Activated T-cell treated with anti-CD3 and anti-CD28 coated beads, Interleukin-2, amount 50 U/mL, for 72 hours (primary cell): Measurements from ENCODE around the gene TROAP. TPM values are rescaled to one million over a fixed set of nuclear protein-coding genes. Genes with fewer than 3 reads are reported as not detected.
"Not testable (repeated sequence)": the region's sequence is repeated elsewhere in the genome, so short reads cannot be mapped to it uniquely, and the experiment has no call there.

ENCODE experiments used
- ATAC-seq, 2 donors: fragments of 150-1000 bp; cut with Tn5 transposase; replicated peaks in 1 of 2; 2 replicates each; pipeline ENCODE4 v1.10.0; 2021; ENCODE audit warnings: moderate library complexity in 2 of 2, mild to moderate bottlenecking in 1 of 2
- DNase-seq, 2 donors: peaks; one replicate each; pipeline ENCODE4 v3.0.0; 2021 to 2022; ENCODE audit warnings: mixed read lengths in 1 of 2
- H3K27ac Mint-ChIP-seq: one replicate; pipeline ENCODE4 v1.8.0; 2022; ENCODE audit warnings: mild to moderate bottlenecking, moderate library complexity, mixed read lengths
- H3K27me3 Mint-ChIP-seq: one replicate; pipeline ENCODE4 v1.8.0; 2022; ENCODE audit warnings: low read depth, mixed read lengths
- H3K36me3 Mint-ChIP-seq, 2 donors: one replicate each; pipeline ENCODE4 v1.8.0; 2022; ENCODE audit warnings: mixed read lengths in 2 of 2, mild to moderate bottlenecking in 1 of 2; ENCODE audit not compliant: insufficient read depth in 2 of 2
- H3K4me1 Mint-ChIP-seq: one replicate; pipeline ENCODE4 v1.8.0; 2022; ENCODE audit warnings: low read depth, mixed read lengths
- H3K4me3 Mint-ChIP-seq, 2 donors: one replicate each; pipeline ENCODE4 v1.8.0; 2022; ENCODE audit warnings: mild to moderate bottlenecking in 2 of 2, mixed read lengths in 2 of 2, moderate library complexity in 2 of 2
- H3K9me3 Mint-ChIP-seq, 2 donors: one replicate each; pipeline ENCODE4 v1.8.0; 2022; ENCODE audit warnings: mixed read lengths in 2 of 2
- total RNA-seq, 2 donors: library from RNA; stranded (reverse); gene quantifications; one replicate each; pipeline ENCODE4 v1.2.3, GENCODE V29; 2022

TROAP gene
- total RNA-seq, 2 donors from 2014 or later: 63.8 to 77.9 TPM

GRCh38 chr12:49297695-49298060 is 25.4 kb upstream of the TROAP start:
- H3K27ac Mint-ChIP-seq: no peak overlapping the region
- H3K4me3 Mint-ChIP-seq: peak overlapping the region; percentile 50 to 60
- ATAC-seq (peak in 1 of 2 donors; percentile 7), DNase-seq (no peak)
- H3K4me1 Mint-ChIP-seq: peaks cover 25% of the 10 kb centered on the region
- no peaks in the 10 kb centered on the region for H3K9me3 Mint-ChIP-seq
- H3K36me3 Mint-ChIP-seq: no peaks in the 10 kb centered on the region
- peaks cover 50% of the 10 kb centered on the region for H3K27me3 Mint-ChIP-seq

GRCh38 chr12:49298160-49298559 is 24.9 kb upstream of the TROAP start:
- no peaks in the 10 kb centered on the region for H3K36me3 Mint-ChIP-seq
- peaks cover 25% of the 10 kb centered on the region for H3K4me1 Mint-ChIP-seq
- ATAC-seq (peak in 1 of 2 donors; percentile 12), DNase-seq (no peak)
- peaks cover 55% of the 10 kb centered on the region for H3K27me3 Mint-ChIP-seq
- peak overlapping the region; percentile 50 to 60 for H3K4me3 Mint-ChIP-seq
- no peaks in the 10 kb centered on the region for H3K9me3 Mint-ChIP-seq
- no peak overlapping the region for H3K27ac Mint-ChIP-seq

- Mint-ChIP-seq H3K9me3 (no peaks in the 10 kb centered on the region), H3K27me3 (peaks cover 48% of the 10 kb centered on the region), H3K4me1 (peaks cover 19% of the 10 kb centered on the region), H3K27ac (no peak overlapping the region), H3K36me3 (no peaks in the 10 kb centered on the region), H3K4me3 (no peak overlapping the region)
- DNase-seq (peak; percentile 40 to 46), ATAC-seq (peak; percentile 46 to 81)
Measured at GRCh38 chr12:49301760-49302159, 21.3 kb upstream of the TROAP start.

GRCh38 chr12:49304161-49304560 is 18.9 kb upstream of the TROAP start:
- Mint-ChIP-seq H3K27me3 (peaks cover 47% of the 10 kb centered on the region), H3K27ac (no peak overlapping the region), H3K36me3 (no peaks in the 10 kb centered on the region), H3K4me1 (peaks cover 8% of the 10 kb centered on the region), H3K4me3 (no peak overlapping the region), H3K9me3 (no peaks in the 10 kb centered on the region)
- ATAC-seq (no peak), DNase-seq (no peak)

- Mint-ChIP-seq H3K36me3 (no peaks in the 10 kb centered on the region), H3K27me3 (peaks cover 60% of the 10 kb centered on the region), H3K9me3 (no peaks in the 10 kb centered on the region), H3K4me3 (no peak overlapping the region), H3K4me1 (peaks cover 8% of the 10 kb centered on the region), H3K27ac (no peak overlapping the region)
- ATAC-seq (no peak), DNase-seq (no peak)
Measured at GRCh38 chr12:49305762-49306510, 17.1 kb upstream of the TROAP start.

DNA sequence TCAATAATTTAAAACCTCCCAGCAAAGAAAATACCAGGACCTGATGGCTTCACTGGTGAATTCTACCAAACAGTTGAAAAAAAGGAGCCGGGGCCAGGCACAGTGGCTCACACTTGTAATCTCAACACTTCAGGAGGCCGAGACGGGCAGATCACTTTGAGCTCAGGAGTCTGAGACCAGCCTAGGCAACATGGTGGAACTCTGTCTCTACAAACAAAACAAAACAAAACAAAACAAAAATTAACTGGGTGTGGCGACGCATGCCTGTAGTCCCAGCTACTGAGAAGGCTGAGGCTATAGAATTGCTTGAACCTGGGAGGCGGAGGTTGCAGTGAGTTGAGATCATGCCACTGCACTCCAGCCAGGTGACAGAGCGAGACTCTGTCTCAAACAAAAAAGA is 13.7 kb upstream of the TROAP start:
- H3K27me3 Mint-ChIP-seq: peaks cover 52% of the 10 kb centered on the region
- DNase-seq (no peak), ATAC-seq (no peak)
- H3K4me1 Mint-ChIP-seq: no peaks in the 10 kb centered on the region
- H3K9me3 Mint-ChIP-seq: no peaks in the 10 kb centered on the region
- H3K36me3 Mint-ChIP-seq: no peaks in the 10 kb centered on the region
- H3K27ac Mint-ChIP-seq: no peak overlapping the region
- no peak overlapping the region for H3K4me3 Mint-ChIP-seq

DNA sequence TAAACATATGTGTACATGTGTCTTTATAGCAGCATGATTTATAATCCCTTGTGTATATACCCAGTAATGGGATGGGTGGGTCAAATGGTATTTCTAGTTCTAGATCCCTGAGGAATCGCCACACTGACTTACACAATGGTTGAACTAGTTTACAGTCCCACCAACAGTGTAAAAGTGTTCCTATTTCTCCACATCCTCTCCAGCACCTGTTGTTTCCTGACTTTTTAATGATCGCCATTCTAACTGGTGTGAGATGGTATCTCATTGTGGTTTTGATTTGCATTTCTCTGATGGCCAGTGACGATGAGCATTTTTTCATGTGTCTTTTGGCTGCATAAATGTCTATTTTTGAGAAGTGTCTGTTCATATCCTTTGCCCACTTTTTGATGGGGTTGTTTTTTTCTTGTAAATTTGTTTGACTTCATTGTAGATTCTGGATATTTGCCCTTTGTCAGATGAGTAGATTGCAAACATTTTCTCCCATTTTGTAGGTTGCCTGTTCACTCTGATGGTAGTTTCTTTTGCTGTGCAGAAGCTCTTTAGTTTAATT is 12.5 kb upstream of the TROAP start:
- not testable (repeated sequence) for H3K9me3 Mint-ChIP-seq, H3K4me3 Mint-ChIP-seq, ATAC-seq, H3K4me1 Mint-ChIP-seq, DNase-seq, H3K27ac Mint-ChIP-seq, H3K36me3 Mint-ChIP-seq
- peaks cover 45% of the 10 kb centered on the region for H3K27me3 Mint-ChIP-seq

DNA sequence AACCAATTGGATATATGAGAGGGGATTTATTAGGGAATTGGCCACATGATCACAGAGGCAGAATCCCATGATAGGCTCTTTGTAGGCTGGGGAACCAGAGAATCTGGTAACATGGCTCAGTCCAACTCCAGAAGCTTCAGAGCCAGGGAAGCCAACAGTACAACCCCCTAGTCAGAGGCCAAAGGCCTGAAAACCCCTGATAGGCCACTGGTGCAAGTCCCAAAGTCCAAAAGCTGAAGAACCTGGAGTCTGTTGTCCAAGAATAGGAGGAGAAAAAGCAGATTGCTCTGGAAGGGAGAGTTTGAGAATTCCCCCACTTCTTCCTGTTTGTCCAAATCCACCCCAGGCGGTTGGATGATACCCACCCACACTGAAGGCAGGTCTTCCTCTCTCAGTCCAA is 8.2 kb upstream of the TROAP start:
- Mint-ChIP-seq H3K27me3 (peaks cover 14% of the 10 kb centered on the region), H3K4me1 (no peaks in the 10 kb centered on the region), H3K4me3 (no peak overlapping the region), H3K9me3 (no peaks in the 10 kb centered on the region), H3K27ac (no peak overlapping the region), H3K36me3 (no peaks in the 10 kb centered on the region)
- ATAC-seq (no peak), DNase-seq (no peak)

DNA sequence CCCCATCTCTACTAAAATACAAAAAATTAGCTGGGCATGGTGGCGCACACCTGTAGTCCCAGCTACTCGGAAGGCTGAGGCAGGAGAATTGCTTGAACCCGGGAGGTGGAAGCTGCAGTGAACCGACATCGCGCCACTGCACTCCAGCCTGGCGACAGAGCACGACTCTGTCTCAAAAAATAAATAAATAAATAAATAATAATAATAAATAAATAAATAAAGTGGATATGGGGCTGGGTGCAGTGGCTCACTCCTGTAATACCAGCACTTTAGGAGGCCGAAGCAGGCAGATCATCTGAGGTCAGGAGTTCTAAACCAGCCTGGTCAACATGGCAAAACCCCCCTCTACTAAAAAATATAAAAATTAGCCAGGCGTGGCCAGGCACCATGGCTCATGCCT is 5.9 kb upstream of the TROAP start:
- H3K4me1 Mint-ChIP-seq: peaks cover 10% of the 10 kb centered on the region
- H3K27ac Mint-ChIP-seq, DNase-seq, H3K9me3 Mint-ChIP-seq, H3K4me3 Mint-ChIP-seq, ATAC-seq, H3K36me3 Mint-ChIP-seq, H3K27me3 Mint-ChIP-seq: not testable (repeated sequence)

- ATAC-seq, H3K27me3 Mint-ChIP-seq, DNase-seq, H3K36me3 Mint-ChIP-seq, H3K9me3 Mint-ChIP-seq: not testable (repeated sequence)
- Mint-ChIP-seq H3K4me1 (peaks cover 15% of the 10 kb centered on the region), H3K27ac (peak overlapping the region; percentile 68), H3K4me3 (peak overlapping the region in 1 of 2 donors; percentile 17)
Measured at GRCh38 chr12:49320411-49321103, 2.5 kb upstream of the TROAP start.

DNA sequence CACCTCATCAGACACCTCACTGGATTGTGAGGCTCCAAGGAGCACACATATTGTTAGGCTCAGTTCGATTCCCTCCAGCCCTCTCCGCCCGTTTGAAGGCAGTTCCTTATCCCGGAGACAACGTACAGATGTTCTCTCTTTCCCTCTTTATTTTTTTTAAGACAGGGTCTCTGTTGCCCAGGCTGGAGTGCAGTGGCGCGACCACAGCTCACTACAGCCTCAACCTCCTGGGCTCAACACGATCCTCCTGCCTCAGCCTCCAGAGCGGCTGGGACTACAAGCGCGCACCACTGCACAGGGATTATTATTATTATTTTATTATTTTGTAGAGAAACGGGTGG is 718 bp upstream of the TROAP start:
- Mint-ChIP-seq H3K9me3 (no peaks in the 10 kb centered on the region), H3K36me3 (peaks cover 3 to 10% of the 10 kb centered on the region in 2 donors), H3K4me3 (peak overlapping the region; percentile 92 to 97), H3K27me3 (no peaks in the 10 kb centered on the region), H3K4me1 (peaks cover 15% of the 10 kb centered on the region), H3K27ac (peak overlapping the region; percentile 91)
- ATAC-seq (peak in 1 of 2 donors; percentile 0), DNase-seq (no peak)

DNA sequence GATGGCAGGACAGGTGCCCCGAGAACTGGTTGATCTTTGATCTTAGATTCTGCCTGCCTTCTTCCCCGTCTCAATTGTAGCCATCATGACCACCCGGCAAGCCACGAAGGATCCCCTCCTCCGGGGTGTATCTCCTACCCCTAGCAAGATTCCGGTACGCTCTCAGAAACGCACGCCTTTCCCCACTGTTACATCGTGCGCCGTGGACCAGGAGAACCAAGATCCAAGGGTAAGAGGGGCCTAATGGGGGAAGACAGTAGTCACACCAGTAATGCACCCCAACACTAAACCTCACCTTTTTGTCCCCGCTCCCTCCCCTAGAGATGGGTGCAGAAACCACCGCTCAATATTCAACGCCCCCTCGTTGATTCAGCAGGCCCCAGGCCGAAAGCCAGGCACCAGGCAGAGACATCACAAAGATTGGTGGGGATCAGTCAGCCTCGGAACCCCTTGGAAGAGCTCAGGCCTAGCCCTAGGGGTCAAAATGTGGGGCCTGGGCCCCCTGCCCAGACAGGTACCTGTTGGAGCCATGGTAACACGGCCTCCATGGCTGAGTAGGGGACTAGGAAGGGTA is 556 bp downstream of the TROAP start:
- no peaks in the 10 kb centered on the region for H3K27me3 Mint-ChIP-seq
- H3K4me1 Mint-ChIP-seq: peaks cover 15% of the 10 kb centered on the region
- ATAC-seq (no peak), DNase-seq (no peak)
- H3K36me3 Mint-ChIP-seq: peaks cover 6 to 14% of the 10 kb centered on the region in 2 donors
- H3K4me3 Mint-ChIP-seq: peak overlapping the region; percentile 92 to 97
- H3K27ac Mint-ChIP-seq: peak overlapping the region; percentile 91
- H3K9me3 Mint-ChIP-seq: no peaks in the 10 kb centered on the region

DNA sequence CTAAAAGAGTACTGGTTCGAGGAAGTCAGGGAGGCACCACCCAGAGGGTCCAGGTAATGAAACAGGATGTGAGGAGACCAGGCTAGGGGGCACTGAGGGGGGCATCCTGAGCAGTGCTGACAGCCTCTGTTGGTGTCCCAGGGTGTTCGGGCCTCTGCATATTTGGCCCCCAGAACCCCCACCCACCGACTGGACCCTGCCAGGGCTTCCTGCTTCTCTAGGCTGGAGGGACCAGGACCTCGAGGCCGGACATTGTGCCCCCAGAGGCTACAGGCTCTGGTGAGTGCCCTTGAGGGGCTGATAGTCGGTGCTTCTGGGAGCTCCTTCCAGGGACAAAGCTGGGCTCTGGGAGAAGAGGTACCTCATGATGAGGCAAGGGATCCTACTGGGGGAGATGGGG is 2.6 kb downstream of the TROAP start:
- H3K27me3 Mint-ChIP-seq: no peaks in the 10 kb centered on the region
- ATAC-seq (no peak), DNase-seq (no peak)
- peaks cover 15% of the 10 kb centered on the region for H3K4me1 Mint-ChIP-seq
- H3K27ac Mint-ChIP-seq: no peak overlapping the region
- H3K36me3 Mint-ChIP-seq: peaks cover 6 to 15% of the 10 kb centered on the region in 2 donors
- no peak overlapping the region for H3K4me3 Mint-ChIP-seq
- no peaks in the 10 kb centered on the region for H3K9me3 Mint-ChIP-seq
